ENCODE results near the gene GNAI2.
"Not testable (repeated sequence)": the region's sequence is repeated elsewhere in the genome, so short reads cannot be mapped to it uniquely, and the experiment has no call there.

The GNAI2 gene

DNA sequence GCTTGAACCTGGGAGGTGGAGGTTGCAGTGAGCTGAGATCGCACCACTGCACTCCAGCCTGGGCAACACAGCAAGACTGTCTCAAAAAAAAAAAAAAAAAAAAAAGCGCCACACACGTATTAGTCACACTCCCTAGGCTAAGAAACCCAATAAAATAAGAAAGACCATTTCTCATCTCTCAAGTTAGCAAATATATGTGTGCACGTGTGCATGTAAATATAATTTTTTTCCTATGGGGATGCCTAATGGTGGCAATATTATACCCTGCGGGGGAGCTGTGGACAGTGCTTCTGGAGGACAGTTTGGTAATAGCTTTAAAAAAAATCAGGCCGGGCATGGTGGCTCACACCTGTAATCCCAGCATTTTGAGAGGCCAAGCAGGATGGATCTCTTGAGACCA is 48.1 kb downstream of the GNAI2 start:
- DNase-seq = not testable (repeated sequence)

DNA sequence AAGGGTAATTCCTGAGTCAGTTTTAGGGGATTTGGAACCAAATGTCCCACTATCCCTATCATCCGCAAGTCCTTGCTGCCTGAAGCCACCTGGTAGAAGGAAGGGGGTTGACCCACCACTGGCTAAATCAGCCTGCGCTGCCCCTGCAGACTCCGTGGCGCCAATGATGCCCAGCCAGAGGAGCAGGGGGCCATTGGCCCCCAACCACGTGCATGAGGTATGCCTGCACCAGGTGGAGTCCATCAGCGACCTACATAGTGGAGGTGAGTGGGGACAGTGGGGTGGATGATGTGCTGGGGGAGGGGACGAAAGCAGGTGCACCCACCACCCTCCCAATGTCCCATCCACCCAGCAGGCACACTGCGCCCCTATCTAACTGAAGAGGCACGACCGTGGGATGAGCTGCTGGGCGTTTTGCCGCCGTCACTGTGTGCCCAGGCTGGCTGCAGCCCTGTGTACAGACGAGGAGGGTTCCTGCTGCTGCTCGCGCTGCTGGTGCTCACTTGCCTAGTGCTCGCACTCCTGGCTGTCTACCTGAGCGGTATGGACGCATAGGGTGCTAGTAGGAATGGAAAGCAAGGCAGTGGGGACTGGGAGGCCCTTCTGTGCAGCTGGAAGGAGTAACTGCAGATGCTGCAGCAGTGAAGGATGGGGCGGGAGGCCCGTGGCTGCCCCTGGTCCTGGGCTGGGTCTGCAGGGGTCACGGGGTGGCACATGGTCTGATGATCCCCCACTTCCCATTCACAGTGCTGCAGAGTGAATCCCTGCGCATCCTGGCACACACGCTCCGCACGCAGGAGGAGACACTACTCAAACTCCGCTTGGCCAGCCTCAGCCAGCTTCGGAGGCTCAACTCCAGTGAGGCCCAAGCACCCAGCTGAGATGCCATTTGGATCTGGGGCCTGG is 50.6 kb downstream of the GNAI2 start:
- DNase-seq = no peak

DNA sequence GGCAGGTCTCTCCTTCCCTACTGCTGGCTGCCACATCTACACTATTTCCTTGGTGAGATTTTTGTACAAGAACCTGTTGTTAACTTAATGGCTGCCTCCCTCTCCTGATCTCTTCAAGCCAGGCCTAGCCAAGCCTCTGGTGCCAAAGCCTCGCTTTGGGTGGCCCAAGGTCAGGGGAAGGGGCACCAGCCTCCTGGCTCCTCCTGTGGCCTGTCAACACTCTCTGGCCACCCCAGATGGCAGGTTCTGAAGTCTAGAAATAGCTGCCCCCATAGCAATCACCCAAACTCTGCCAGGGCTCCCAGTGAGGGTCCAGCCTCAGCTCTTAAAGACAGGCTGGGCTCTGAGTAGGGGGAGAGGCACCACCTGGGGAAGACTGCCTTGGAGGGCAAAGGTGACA is 51.3 kb downstream of the GNAI2 start:
- no peak for DNase-seq

- no peak for DNase-seq
Measured at GRCh38 chr3:50288387-50289007, 52.5 kb downstream of the GNAI2 start.

GRCh38 chr3:50289130-50289529 is 53.1 kb downstream of the GNAI2 start:
- DNase-seq = no peak

DNA sequence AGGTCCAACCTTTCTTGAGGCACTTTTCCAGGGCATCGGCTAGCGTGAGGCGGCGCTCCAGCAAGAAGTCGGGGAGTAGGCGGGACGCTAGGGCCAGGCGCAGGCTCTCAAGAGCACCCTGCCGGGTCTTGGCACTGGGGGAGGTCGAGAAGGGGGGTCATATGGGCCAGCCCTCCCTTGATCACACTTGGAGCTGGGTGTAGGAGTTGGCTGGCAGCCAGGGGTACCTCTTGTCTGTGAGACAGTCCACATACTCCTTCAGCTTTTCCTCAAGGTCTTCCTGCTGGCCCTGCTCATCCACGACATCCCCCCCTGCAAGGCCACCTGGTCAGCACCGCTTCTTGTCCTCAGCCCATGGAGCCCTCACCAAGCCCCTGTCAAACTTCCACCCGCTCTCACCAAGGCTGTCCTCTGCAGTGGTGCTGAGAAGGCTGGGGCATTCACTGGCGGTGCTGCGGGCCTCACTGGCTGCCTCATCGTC is 54.2 kb downstream of the GNAI2 start:
- DNase-seq = no peak

GRCh38 chr3:50292159-50293078 is 56.4 kb downstream of the GNAI2 start, which contains the start of gene IFRD2:
Gene IFRD2 (minus strand): TSS chr3:50292429. CDS start chr3:50292274, 155 bp downstream.
- peak; percentile 97 for DNase-seq

GRCh38 chr3:50293079-50293801 is 57.2 kb downstream of the GNAI2 start:
- no peak for DNase-seq

DNA sequence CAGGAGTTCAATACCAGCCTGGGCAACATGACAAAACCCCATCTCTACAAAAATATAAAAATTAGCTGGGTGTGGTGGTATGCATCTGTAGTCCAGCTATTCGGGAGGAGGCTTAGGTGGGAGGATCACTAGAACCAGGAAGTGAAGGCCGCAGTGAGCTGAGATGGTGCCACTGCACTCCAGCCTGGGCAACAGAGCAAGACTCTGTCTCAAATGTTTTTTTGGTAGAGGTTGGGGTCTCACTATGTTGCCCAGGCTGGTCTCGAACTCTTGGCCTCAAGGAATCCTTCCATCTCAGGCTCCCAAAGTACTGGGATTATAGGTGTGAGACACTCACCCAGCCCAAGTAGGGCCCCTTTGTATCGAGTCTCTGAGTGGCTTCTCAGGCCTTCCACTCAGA is 58.1 kb downstream of the GNAI2 start:
- DNase-seq = no peak

GRCh38 chr3:50294492-50295403 is 58.7 kb downstream of the GNAI2 start:
- DNase-seq = no peak

- no peak for DNase-seq
Measured at GRCh38 chr3:50295553-50296431, 59.8 kb downstream of the GNAI2 start.

DNA sequence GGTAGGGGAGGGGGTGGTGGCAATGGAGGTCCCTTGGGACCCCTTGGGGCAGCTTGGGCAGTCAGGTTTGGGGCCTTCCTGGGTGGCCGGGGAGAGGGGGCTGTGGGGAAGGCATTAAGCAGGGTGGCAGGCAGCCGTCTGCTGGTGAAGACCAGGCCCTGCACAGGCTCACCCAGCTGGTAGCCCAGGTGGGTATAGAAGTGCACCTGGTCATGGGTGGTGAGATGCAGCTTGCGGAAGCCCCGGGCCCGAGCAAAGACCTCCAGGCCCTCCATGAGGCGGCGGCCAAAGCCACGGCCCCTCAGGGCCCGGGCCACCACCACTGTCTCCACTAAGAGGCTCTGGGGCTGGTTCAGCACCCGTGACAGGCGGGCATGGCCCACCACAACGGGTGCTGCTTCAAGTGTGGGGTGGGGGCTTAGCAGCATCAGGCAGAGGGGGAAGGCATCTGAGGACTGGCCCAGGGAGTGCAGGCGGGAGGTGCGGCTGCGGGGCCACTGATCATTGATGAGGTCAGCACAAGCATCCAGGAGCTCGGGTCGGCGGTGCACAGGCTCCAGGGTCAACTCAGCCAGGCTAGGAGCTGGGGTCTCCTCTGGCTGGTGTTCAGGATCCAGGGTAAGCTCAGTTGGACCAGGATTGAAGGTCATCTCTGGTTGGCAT is 60.8 kb downstream of the GNAI2 start:
- no peak for DNase-seq

GRCh38 chr3:50297384-50297775 is 61.4 kb downstream of the GNAI2 start:
- no peak for DNase-seq

DNA sequence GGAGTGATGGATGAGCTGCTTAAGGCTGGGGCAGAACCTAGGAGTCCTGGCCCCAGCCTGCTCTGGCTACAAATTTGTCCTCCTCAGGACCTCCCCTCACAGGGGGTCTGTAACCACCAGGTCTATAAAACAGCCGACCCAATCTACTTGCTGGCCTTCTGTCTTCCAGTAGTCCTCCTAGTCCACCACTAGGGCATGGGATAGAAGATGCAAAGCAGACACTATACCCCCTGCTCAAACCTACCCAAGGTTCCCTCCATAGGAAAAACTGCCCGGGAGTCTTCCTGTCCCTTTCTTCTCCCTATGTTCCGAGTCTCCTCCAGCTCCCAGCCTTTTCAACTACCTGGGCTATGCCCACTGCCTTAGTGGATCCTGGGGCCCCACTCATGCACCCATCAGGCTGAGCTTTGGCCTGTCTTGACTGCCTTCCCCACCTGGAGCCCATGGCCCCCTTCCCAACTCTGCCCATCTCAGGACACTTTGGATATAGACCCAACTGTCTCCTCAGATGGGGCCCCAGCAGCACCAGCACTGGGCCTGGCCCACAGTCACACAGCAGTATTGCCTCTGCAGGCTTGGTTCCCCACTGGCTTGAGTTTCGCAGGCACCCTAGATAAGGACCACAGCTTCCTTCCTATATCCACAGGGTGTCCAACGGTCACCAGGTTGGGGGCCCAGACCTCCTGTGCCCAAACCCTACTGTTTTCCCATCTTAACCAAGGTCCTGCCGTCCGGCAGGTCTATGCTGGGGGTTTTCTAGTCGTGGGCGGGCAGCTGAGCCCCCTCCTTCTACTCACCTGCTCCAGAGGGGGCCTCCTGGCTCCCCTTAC is 62.1 kb downstream of the GNAI2 start:
- DNase-seq = no peak

DNA sequence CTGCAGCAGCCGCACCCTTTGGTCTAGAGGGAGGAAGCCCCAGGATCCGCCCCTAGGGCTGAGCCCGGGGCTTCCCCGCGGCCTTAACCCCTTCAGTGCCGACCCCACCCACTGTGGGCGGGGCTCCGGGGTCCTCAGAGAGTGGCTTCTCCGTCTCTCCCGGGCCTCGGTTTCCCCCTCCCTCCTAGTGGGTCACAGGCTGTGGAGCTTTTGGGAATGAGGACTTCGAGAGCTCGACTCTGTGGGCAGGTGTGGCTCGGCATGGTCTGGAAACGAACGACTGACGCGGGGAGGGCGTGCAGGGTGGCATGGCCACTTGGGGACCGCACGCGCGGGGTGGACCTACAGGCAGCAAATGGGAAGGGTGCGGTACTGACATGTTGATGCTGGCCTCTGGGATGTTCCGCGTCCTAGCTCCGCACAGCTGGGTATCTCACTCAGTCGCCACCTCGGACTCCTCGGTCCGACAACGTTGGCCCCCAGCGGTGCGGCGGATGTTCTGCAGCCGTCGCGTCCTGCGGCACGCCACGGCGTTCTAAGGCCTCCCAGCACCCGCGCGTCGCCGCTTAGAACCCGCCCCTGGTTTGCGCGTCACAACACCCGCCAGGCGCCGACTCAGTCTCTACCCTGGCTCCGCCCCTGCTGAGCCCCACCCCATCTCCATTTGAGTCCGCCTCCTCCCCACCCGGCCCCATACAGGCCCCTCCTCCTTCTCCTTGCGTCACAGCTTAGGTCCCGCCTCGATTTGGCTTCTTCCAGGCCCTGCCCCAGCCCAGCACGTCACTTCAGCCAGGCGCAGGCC is 63.0 kb downstream of the GNAI2 start, which contains the start of the genes HYAL3 and NAA80:
Gene HYAL3, minus strand, starts transcription at position 570 of the 802 bp plus-strand sequence. CDS start 3,803 bp downstream, outside the sequence.
Gene NAA80, minus strand, starts transcription at position 570 of the 802 bp plus-strand sequence. CDS start 1,942 bp downstream, outside the sequence.
- DNase-seq = peak; percentile 100

DNA sequence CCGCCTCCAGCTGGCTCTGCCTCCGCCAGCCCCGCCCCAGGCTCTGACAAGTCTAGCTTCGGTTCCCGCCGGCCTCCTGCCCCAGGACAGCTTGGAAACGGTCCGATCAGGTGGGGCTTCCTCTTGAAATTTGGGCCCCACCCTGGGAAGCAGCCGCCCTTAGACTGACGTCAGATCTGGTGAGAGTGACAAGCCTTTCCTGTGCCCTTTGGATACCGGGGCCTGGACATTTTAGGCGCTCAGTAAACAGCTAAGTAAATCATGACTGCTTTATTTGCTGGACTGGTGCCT is 63.6 kb downstream of the GNAI2 start:
- DNase-seq = no peak

- DNase-seq = peak; percentile 24
Measured at GRCh38 chr3:50299929-50300680, 64.1 kb downstream of the GNAI2 start.

Measured in CD4-positive, alpha-beta T cell treated with Interleukin-21 for 1 hour (primary cell).